Measurements from ENCODE around the gene S100G. TPM values are rescaled to one million over a fixed set of nuclear protein-coding genes. Genes with fewer than 3 reads are reported as not detected.

Gene S100G
- total and polyA plus RNA-seq, 2 donors (not counting 3 experiments of a cell fraction or from before 2014, with no cell fraction given) = not detected

DNA sequence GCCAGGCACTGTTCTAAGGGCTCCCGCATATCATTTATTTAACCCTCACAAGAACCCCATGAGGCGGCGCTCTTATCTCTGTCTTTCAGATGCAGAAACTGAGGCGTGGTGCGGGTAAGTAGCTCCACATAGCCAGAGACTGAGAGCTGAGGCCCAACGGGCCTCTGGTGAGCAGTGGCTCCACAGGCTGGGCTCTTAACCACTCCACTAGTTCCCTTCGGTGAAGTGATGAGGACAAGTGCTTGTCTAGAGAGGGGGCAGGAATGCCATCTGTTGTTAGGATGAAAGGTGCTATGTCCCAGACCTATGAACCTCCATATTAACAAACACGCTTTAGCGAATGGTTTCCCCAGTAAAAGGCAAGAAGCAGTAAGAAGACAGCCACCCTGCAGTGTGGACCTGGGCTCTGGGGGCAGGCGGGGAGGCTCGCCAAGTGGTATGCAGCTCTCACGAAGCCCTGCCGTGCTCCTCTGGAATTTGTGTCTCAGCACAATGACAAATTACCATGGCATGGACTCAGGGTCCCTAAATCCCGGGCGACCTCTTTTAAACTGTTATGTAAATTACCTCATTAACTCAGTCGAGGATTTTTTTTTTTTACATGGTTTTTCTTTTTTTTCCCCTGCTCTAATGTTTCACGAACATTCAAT lies 20.9 kb upstream of the S100G start:
- Histone ChIP-seq H3K4me3 (replicated peaks in 1 of 3; ENCODE audit: insufficient read depth in 1 of 3, low read depth in 1 of 3, low read length in 3 of 3) (no peak overlapping the region), H3K4me1 (ENCODE audit: control insufficient read depth, extremely low read depth, insufficient read depth, low read length) (peaks cover 7% of the 10 kb centered on the region), H2AFZ (ENCODE audit: low read depth, low read length) (no peak overlapping the region), H3K9ac (replicated peaks; ENCODE audit: extremely low read depth, insufficient read depth, low read length) (no peak overlapping the region), H3K36me3 (ENCODE audit: control insufficient read depth in 2 of 2, extremely low read depth in 1 of 2, insufficient read depth in 2 of 2, low read length in 2 of 2) (no peaks in the 10 kb centered on the region), H3K79me2 (ENCODE audit: control insufficient read depth, insufficient read depth, low read length) (no peaks in the 10 kb centered on the region), H3K27ac (ENCODE audit: insufficient read depth, low read depth, low read length) (no peak overlapping the region), H4K20me1 (replicated peaks; ENCODE audit: control insufficient read depth, extremely low read depth, insufficient read depth, low read length) (no peaks in the 10 kb centered on the region), H3K4me2 (ENCODE audit: insufficient read depth, low read length) (no peak overlapping the region), H3K9me3 (replicated peaks; ENCODE audit: control insufficient read depth, insufficient read depth, low read length) (no peaks in the 10 kb centered on the region), H3K27me3 (ENCODE audit: control insufficient read depth in 2 of 2, insufficient read depth in 2 of 2, low read length in 2 of 2) (no peaks in the 10 kb centered on the region), H3K9me1 (replicated peaks; ENCODE audit: control insufficient read depth, extremely low read depth, insufficient read depth, low read length) (no peaks in the 10 kb centered on the region)
- dilution Hi-C loops (cut with MboI; ENCODE audit: extremely low pct_ligation_motif_present, low sequenced_read_pairs) = no loop called here
- FAIRE-seq (no peak), DNase-seq (ENCODE audit: low read depth, low spot score) (no peak)
- POLR2A ChIA-PET = no interaction called here
- CTCF ChIA-PET = interaction anchor here (0.7 kb wide), 1 partner anchor 35 kb away, joined by 3 read pairs; no protein-coding TSS in a partner anchor
- BruUV-seq (replicated peaks) = no TSS peak
- intact Hi-C loops (cut with micrococcal nuclease) = no loop called here
- TF ChIP-seq POLR2AphosphoS5 (IDR thresholded peaks at IDR 0.05; ENCODE audit: insufficient read depth, low read depth, low read length) = no peak
- TF ChIP-seq, protein P1, sequence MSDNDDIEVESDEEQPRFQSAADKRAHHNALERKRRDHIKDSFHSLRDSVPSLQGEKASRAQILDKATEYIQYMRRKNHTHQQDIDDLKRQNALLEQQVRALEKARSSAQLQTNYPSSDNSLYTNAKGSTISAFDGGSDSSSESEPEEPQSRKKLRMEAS (IDR thresholded peaks at IDR 0.05; ENCODE audit: insufficient read depth, insufficient read length) = no peak
- TF ChIP-seq EZH2 (IDR thresholded peaks at IDR 0.05; ENCODE audit: borderline replicate concordance, low read depth, low read length, severe bottlenecking) = no peak
- no peak for TF ChIP-seq MYC (IDR thresholded peaks at IDR 0.05; ENCODE audit: low read depth, low read length)
- TF ChIP-seq POLR2A (IDR thresholded peaks at IDR 0.05; ENCODE audit: low read depth, low read length) = no peak
- TF ChIP-seq, protein P2, sequence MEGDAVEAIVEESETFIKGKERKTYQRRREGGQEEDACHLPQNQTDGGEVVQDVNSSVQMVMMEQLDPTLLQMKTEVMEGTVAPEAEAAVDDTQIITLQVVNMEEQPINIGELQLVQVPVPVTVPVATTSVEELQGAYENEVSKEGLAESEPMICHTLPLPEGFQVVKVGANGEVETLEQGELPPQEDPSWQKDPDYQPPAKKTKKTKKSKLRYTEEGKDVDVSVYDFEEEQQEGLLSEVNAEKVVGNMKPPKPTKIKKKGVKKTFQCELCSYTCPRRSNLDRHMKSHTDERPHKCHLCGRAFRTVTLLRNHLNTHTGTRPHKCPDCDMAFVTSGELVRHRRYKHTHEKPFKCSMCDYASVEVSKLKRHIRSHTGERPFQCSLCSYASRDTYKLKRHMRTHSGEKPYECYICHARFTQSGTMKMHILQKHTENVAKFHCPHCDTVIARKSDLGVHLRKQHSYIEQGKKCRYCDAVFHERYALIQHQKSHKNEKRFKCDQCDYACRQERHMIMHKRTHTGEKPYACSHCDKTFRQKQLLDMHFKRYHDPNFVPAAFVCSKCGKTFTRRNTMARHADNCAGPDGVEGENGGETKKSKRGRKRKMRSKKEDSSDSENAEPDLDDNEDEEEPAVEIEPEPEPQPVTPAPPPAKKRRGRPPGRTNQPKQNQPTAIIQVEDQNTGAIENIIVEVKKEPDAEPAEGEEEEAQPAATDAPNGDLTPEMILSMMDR (IDR thresholded peaks at IDR 0.05; ENCODE audit: extremely low read depth in 1 of 2, insufficient read depth in 1 of 2, low read depth in 1 of 2, low read length in 2 of 2) = no peak
- no peak for TF ChIP-seq GATA2 (IDR thresholded peaks at IDR 0.05; ENCODE audit: insufficient read depth, insufficient read length, low read depth, low read length)
- TF ChIP-seq FOS (IDR thresholded peaks at IDR 0.05; ENCODE audit: borderline replicate concordance, insufficient read depth, low read length) = no peak
- no peak for TF ChIP-seq JUN (IDR thresholded peaks at IDR 0.05; ENCODE audit: borderline replicate concordance, insufficient read depth, insufficient read length, low read depth)
